C4-2B (cell line): Measurements from ENCODE around the gene TMCC3.

Source experiments
- CTCF ChIP-seq: fragments of 450-650 bp; conservative IDR thresholded peaks from 2 replicates; pipeline ENCODE4 v1.5.1; 2017; ENCODE audit warnings: mild to moderate bottlenecking
- ZFX ChIP-seq: fragments of 450-650 bp; IDR thresholded peaks from 2 replicates; pipeline ENCODE4 v1.6.1; 2017

DNA sequence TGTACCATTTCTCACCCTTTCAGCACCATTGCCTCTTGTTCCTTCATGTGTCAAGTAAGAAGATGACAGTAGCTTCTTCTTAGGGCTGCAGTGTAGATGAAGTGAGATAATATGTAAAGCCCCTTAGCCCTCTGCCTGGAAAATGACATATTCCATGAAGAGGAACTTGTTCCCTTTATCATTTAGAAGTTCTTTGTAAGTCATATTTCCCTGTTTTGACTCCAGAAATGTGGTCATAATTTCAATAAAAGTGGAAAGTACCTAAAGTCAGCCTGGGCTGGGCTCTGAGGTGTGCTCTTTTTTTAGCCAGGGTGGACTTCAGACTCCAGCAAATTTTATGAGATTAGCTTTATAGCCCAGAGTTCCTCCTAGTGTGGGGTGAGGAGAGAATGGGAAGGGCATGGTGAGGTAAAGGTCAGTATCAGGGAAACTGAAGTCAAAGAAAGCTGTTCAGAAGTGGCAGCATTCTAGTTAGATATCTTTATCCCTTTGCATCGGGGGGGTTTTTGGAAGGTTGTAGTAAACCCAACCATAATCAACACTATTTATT, 92.5 kb downstream of the TMCC3 start:
- TF ChIP-seq CTCF (no peak), ZFX (no peak)
